ENCODE data around the gene ABLIM2. TPM values are rescaled to one million over a fixed set of nuclear protein-coding genes. Genes with fewer than 3 reads are reported as not detected.
A peak's percentile ranks its signal among the peaks of the same experiment; 100 is the strongest.

ABLIM2 gene
- total and polyA plus RNA-seq, 2 of the 13 experiments (the other 11 are each of a cell fraction or from before 2014, with no cell fraction given), result 0.20 to 0.37 TPM

DNA sequence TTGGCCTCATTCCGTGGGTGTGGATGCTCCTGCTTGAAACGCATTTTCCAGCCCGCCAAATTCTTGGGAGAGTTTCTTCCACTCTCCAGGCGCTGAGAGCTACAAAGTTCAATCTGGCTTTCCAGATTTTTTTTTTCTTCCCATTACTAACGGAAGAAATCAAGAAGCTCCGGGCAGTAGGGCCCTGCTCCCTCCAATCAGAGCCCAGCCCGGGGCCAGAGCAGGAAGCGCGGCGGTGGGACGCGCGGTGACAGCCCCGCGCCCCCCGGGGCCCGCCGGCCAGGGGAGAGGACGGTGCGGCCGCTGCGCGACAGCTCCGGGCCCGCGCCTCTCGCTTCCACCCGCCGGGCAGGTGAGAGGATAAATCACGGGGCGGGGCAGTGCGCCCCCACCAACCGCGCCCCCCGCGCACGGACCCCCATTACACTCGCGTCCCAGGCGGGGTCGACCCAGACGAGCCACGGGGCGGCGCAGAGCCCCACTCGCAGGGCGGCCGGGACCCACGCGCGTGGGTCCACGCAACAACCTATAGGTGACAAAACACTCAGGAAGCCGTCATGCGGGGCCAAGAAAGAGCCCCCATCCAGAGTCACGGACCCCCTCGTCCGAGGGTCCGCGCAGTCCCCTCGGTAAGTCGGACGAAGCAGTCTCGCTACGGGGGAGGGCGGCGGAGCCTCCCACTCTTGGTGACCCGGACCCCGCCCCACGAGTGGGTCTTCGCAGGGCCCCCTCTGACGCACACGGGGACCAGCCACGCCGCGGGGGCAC, 219.8 kb downstream of the ABLIM2 start:
- Histone ChIP-seq H3K79me2 (ENCODE audit: insufficient read depth, low read length) (no peaks in the 10 kb centered on the region), H2AFZ (ENCODE audit: low read length) (no peak overlapping the region), H3K4me1 (ENCODE audit: insufficient read depth, low read length) (peaks cover 52% of the 10 kb centered on the region), H3K27ac (ENCODE audit: extremely low read length, insufficient read depth, low read length) (no peak overlapping the region), H3K27me3 (ENCODE audit: control insufficient read depth in 1 of 2, insufficient read depth in 2 of 2, low read length in 2 of 2) (no peaks in the 10 kb centered on the region), H4K20me1 (ENCODE audit: insufficient read depth, low read length) (no peaks in the 10 kb centered on the region), H3K9me3 (ENCODE audit: low read length) (no peaks in the 10 kb centered on the region), H3K36me3 (replicated peaks in 1 of 2; ENCODE audit: control insufficient read depth in 1 of 2, insufficient read depth in 2 of 2, low read length in 2 of 2) (no peaks in the 10 kb centered on the region), H3K9ac (ENCODE audit: insufficient read depth, low read depth, low read length) (peak overlapping the region; percentile 78), H3K4me3 (replicated peaks in 1 of 3; ENCODE audit: insufficient read depth in 1 of 3, low read depth in 2 of 3, low read length in 3 of 3) (peak overlapping the region; percentile 63 to 85 (median 83)), H3K4me2 (ENCODE audit: low read depth, low read length) (peak overlapping the region; percentile 89)
- ATAC-seq (peak; percentile 23; the same call in 1 of the 3 replicates), DNase-seq (ENCODE audit: low spot score) (no peak), FAIRE-seq (no peak)
- BruUV-seq (replicated peaks), result no TSS peak
- intact Hi-C loops (cut with micrococcal nuclease; ENCODE audit: unreplicated experiment) (no loop called here), in situ Hi-C loops (cut with HindIII; ENCODE audit: extremely low pct_ligation_motif_present, low pct_unique_long_range_greater_than_20kb) (no loop called here)
- ChIA-PET CTCF (ENCODE audit: low intra/inter-chr PET ratio, low total read pairs) (no interaction called here), POLR2A (interaction anchor here (1.1 kb wide), 2 partner anchors 9 to 132 kb away, joined by 3 to 7 read pairs; no protein-coding TSS in a partner anchor)
- 10% methylated on average over 13 of the region's 75 CpGs for WGBS (ENCODE audit: low lambda C conversion rate)
- TF ChIP-seq ZHX2 (IDR thresholded peaks at IDR 0.05; ENCODE audit: low read depth) (no peak), ZHX2 (CRISPR knock-in tag; IDR thresholded peaks at IDR 0.05; ENCODE audit: borderline replicate concordance) (no peak), ZNF180 (CRISPR knock-in tag; IDR thresholded peaks at IDR 0.05; ENCODE audit: borderline replicate concordance, low read depth) (no peak), SAP130 (CRISPR knock-in tag; IDR thresholded peaks at IDR 0.05; ENCODE audit: low read depth) (peak; percentile 18; the same call in 1 of the 2 replicates), GABPB1 (CRISPR knock-in tag; IDR thresholded peaks at IDR 0.05) (peak; percentile 17; the same call in 1 of the 2 replicates), GATAD2A (CRISPR knock-in tag; IDR thresholded peaks at IDR 0.05) (peak; percentile 20; the same call in 1 of the 2 replicates), ZIK1 (CRISPR knock-in tag; IDR thresholded peaks at IDR 0.05; ENCODE audit: borderline replicate concordance, low read depth) (no peak), SOX6 (IDR thresholded peaks at IDR 0.05) (no peak), SOX6 (CRISPR knock-in tag; IDR thresholded peaks at IDR 0.05) (0 out of 2 replicates have a peak, but pooled peaks have one; percentile 13), STAT5B (CRISPR knock-in tag; IDR thresholded peaks at IDR 0.05) (no peak), KDM5B (CRISPR knock-in tag; IDR thresholded peaks at IDR 0.05; ENCODE audit: borderline replicate concordance) (0 out of 2 replicates have a peak, but pooled peaks have one; percentile 20), ZBTB21 (CRISPR knock-in tag; IDR thresholded peaks at IDR 0.05) (no peak), NFYB (CRISPR knock-in tag; IDR thresholded peaks at IDR 0.05) (0 out of 2 replicates have a peak, but pooled peaks have one; percentile 29)
- TF ChIP-seq, protein P1, sequence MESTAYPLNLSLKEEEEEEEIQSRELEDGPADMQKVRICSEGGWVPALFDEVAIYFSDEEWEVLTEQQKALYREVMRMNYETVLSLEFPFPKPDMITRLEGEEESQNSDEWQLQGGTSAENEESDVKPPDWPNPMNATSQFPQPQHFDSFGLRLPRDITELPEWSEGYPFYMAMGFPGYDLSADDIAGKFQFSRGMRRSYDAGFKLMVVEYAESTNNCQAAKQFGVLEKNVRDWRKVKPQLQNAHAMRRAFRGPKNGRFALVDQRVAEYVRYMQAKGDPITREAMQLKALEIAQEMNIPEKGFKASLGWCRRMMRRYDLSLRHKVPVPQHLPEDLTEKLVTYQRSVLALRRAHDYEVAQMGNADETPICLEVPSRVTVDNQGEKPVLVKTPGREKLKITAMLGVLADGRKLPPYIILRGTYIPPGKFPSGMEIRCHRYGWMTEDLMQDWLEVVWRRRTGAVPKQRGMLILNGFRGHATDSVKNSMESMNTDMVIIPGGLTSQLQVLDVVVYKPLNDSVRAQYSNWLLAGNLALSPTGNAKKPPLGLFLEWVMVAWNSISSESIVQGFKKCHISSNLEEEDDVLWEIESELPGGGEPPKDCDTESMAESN (CRISPR knock-in tag; conservative IDR thresholded peaks at IDR 0.05), result 0 out of 2 replicates have a peak, but pooled peaks have one; percentile 36
- TF ChIP-seq, protein P2, sequence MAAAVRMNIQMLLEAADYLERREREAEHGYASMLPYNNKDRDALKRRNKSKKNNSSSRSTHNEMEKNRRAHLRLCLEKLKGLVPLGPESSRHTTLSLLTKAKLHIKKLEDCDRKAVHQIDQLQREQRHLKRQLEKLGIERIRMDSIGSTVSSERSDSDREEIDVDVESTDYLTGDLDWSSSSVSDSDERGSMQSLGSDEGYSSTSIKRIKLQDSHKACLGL (CRISPR knock-in tag; IDR thresholded peaks at IDR 0.05), result 0 out of 2 replicates have a peak, but pooled peaks have one; percentile 31
- TF ChIP-seq, protein P3, sequence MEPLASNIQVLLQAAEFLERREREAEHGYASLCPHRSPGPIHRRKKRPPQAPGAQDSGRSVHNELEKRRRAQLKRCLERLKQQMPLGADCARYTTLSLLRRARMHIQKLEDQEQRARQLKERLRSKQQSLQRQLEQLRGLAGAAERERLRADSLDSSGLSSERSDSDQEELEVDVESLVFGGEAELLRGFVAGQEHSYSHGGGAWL (CRISPR knock-in tag; IDR thresholded peaks at IDR 0.05), result 0 out of 2 replicates have a peak, but pooled peaks have one; percentile 23

Data from HepG2 (cell line).